ENCODE results near the gene SPINK7. TPM values are rescaled to one million over a fixed set of nuclear protein-coding genes. Genes with fewer than 3 reads are reported as not detected.

SPINK7 gene
- not detected in 5 replicates for total RNA-seq (2022; extraction: Qiagen RNA extraction; ENCODE audit: low read depth)

GRCh38 chr5:148312153-148312552, at the start of gene SPINK7:
Gene SPINK7, plus strand, starts transcription at chr5:148312423. Its CDS starts 61 bp downstream, at chr5:148312484.

GRCh38 chr5:148268566-148268965, 43.7 kb upstream of the SPINK7 start, which contains the start of gene SPINK13:
Gene SPINK13, plus strand, starts transcription at chr5:148268794. Its CDS starts 1,279 bp downstream, at chr5:148270073.

GRCh38 chr5:148335259-148335658, 23.0 kb downstream of the SPINK7 start, which contains the start of gene SPINK9:
Gene SPINK9, plus strand, starts transcription at chr5:148335559. Its CDS starts 55 bp downstream, at chr5:148335614.

Other genes with a start within 250 kb of the SPINK7 start
- gene SPINK5, start 248.4 kb upstream of the SPINK7 start, total RNA-seq (2022; extraction: Qiagen RNA extraction; ENCODE audit: low read depth), result not detected in 5 replicates
- gene SPINK14, start 143.9 kb upstream of the SPINK7 start, total RNA-seq (2022; extraction: Qiagen RNA extraction; ENCODE audit: low read depth), result not detected in 5 replicates
- 0.26 to 1.4 TPM (median 0.37 TPM) in 5 replicates for gene SPINK6, start 109.4 kb upstream of the SPINK7 start, total RNA-seq (2022; extraction: Qiagen RNA extraction; ENCODE audit: low read depth)
- not detected in 5 replicates for gene MARCOL, start 73.9 kb upstream of the SPINK7 start, total RNA-seq (2022; extraction: Qiagen RNA extraction; ENCODE audit: low read depth)
- not detected in 5 replicates for gene SPINK13, start 43.6 kb upstream of the SPINK7 start, total RNA-seq (2022; extraction: Qiagen RNA extraction; ENCODE audit: low read depth)
- gene SPINK9, start 23.1 kb downstream of the SPINK7 start, total RNA-seq (2022; extraction: Qiagen RNA extraction; ENCODE audit: low read depth), result not detected in 5 replicates
- 16.1 to 24.6 TPM (median 17.8 TPM) in 5 replicates for gene FBXO38, start 71.5 kb downstream of the SPINK7 start, total RNA-seq (2022; extraction: Qiagen RNA extraction; ENCODE audit: low read depth)